DMS 273 (cell line): Measurements from ENCODE around the gene MRAS.
"Not testable (repeated sequence)": the region's sequence is repeated elsewhere in the genome, so short reads cannot be mapped to it uniquely, and the experiment has no call there.

Source experiments
- DNase-seq: peaks from one replicate; lab custom pipeline; 2025; ENCODE audit not compliant: unreplicated experiment; lab: John Stamatoyannopoulos, UW

Gene MRAS

DNA sequence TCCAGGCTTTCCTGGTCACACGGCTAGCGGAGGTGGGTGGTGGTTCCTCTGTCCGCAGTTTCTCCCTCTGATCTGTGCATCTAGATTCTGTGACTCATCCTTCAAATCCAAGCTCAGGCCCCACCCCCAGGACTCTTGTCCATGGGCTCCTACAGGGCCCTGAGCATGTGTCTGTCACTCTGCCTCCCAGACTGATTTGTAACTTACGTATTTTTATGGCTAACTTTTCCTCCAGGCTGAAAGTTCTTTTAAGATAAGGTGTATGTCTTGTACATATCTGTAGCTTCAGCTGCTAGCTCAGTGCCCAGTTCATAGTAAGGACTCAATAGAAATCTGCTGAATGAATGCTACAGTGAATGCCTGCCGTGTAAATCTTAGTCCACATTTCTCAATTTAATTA, 94.1 kb downstream of the MRAS start:
- DNase-seq, result peak; percentile 42

DNA sequence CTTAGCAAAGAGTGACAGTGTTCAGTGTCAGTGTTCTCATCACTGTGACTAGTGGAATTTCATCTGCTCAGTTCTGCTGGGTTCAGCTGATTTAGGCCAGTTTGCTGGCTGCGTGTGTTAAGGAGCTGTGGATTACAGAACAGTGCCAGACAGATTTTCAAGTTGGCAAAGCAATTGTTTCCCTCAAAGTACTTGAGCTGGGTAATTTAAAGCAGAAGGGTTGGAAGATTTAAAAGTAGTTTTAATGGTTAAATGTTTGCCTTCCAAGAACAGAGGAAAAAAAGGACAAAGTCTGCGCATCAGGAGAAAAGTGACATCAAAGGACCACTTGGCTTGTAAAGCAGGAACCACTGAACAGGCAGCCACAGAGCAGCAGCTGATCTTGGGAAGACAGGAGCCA, 94.7 kb downstream of the MRAS start:
- DNase-seq, result no peak

DNA sequence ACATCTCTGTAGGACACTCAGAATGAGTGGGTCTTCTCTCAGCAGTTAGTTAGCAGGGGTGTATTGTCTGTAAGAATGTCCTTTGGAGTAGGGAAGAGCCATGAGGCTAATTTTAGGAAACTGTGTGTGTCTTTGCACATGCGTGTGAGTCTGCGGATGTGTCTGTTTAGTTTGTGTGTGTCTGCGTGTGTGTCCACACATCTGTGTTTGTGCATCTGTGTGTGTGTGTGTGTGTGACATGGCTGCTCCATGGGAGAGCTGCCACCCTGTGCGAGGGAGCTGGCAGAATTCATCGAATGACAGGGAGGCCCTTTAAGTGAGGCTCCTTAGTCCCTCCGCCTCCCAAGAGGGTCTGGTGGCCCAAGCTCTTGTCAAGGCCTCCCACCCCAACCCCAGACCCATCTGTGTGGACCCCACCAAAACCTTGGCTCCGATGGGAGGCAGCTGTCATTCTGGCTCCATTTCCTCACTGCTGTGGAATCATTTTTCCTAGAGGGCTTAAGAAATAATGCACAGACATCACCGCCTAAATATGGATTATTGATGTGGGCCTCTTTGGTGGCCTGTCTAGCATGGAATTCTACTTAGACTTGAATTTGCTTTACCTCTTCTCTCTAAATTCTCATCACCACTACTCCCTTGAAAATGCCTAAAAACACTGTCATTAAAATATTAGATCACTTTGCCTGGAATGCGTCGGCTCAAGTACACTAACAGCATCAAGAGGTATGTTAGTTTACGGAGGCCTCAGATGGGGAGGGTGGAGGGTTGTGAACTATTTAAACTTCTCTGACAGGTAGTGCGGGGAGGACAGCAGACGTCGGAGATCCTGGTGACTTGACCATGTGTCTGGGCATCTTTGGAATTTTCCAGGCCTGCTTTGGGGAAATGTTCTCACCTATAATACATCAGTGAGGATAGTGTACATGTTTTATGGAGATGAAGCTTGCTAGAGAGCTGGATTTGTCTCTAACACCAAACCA, 95.4 kb downstream of the MRAS start:
- DNase-seq, result no peak

GRCh38 chr3:138445236-138445635, 96.9 kb downstream of the MRAS start:
- DNase-seq, result no peak

DNA sequence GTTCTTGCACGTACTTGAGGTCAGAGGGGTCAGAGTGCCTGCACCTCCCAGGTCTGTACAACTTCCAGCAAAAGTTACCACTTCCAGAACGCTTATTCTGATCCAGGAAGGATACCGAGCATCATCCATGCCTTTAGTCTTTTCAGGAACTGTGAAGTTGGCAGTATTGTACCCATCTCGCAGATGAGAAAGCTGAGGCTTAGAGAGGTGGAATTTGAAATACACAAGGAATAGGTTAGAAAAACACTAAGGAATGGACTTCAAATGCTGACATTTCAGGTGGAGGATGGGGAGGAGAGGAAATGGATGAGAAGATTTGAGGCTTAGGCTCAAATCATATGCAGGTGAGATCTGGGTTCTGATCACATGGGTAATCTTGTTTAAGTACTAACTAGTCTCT, 97.3 kb downstream of the MRAS start:
- DNase-seq, result no peak

DNA sequence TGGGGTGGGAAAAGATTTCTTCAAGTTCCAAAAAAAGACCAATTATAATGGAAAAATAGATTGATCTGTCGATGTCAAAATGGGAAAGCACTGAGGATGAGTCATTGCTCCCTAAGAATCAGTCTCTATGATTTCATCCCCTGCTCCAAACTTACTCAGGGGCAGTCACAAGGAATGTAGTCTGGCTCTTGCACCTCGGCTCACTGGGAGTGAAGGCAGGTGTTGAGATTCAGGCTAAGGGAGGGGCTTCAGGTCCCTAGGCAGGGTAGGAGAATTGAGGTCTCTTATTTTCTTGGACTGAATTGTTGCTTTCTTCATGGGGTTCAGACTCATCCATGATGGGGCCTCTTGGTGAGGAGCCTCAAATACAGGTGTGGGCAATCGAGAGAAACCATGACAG, 100.3 kb downstream of the MRAS start:
- no peak for DNase-seq

GRCh38 chr3:138449490-138449889, 101.1 kb downstream of the MRAS start:
- DNase-seq, result no peak

- DNase-seq, result no peak
Observed at GRCh38 chr3:138450181-138450580, 101.8 kb downstream of the MRAS start.

- DNase-seq, result no peak
Observed at GRCh38 chr3:138450704-138451424, 102.5 kb downstream of the MRAS start.

GRCh38 chr3:138451595-138452162, 103.3 kb downstream of the MRAS start:
- DNase-seq, result no peak

DNA sequence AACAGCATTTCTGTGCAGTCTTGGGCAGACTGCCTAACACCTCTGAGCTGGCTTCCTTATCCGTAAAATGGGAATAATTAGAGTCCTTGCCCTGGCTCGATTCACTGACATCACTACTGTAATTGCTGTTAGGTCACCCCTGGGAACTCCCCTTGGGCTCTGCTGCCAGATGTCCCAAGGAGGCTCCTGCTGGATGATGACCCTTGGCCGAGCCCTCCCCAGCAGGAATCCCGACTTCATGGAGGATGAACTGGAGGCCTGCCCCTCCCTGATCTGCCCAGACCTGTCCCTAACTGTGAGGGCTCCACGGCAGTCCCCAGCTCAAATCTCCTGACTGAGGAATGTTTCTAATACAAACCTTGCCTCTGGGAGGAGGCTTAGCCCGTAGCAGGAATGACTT, 104.1 kb downstream of the MRAS start:
- DNase-seq, result peak; percentile 56

DNA sequence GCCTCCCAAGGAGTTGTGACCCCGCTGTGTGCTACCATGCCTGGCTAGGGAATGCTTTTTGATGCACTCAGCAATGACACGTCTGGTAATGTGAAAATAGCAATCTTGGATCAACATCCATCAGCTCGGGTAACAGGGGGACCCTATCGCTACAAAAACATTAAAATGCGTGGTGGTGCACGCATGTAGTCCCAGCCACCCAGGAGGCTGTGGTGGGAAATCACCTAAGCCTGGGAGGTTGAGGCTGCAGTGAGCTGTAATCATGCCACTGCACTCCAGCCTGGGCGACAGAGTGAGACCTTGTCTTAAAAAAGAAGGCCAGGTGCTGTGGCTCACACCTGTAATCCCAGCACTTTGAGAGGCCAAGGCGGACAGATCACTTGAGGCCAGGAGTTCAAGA, 105.6 kb downstream of the MRAS start:
- not testable (repeated sequence) for DNase-seq
